ENCODE results near the gene GCNT3. TPM values are rescaled to one million over a fixed set of nuclear protein-coding genes. Genes with fewer than 3 reads are reported as not detected.
A peak's percentile ranks its signal among the peaks of the same experiment; 100 is the strongest.
"Not testable (repeated sequence)": the region's sequence is repeated elsewhere in the genome, so short reads cannot be mapped to it uniquely, and the experiment has no call there.

Gene GCNT3
- total and polyA plus RNA-seq, 5 experiments from 2014 or later = not detected

DNA sequence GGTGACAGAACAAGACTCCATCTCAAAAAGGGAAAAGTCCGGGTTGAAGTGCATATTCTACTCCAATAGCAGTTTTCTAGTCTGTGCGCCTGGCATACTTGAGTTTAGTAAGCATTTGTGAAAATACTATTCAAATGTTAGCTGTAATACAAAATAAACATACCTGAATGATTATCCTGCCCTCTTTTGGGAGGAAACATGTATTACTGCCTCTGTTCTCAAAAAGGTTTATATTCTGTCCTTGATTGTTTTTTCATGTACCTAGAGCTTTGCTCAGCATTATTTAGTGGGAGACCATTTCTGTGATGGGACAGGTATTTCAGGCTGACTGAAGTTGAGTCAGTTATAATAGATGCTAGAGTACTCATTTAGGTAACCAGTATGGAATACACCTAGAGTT is 25.9 kb downstream of the GCNT3 start:
- POLR2A ChIA-PET, H3K4me1 Mint-ChIP-seq: not testable (repeated sequence)

DNA sequence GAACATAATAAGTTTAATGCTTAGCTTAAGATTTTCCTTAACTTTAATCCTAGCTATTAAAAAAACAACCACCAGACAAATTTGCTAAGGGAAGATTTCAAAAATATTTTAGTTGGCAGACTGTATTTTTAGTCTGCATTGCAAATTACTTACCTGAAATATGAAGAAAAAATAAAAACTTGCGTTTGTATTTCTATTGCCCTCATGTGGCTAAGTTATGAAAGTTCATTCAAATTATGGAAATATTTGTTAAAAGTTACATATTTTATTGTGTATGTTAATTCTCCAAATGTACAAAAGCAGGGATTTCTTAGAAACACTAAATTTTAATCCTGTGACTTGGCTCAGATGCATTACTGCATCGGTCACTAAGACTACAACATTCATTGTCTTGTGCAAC is 30.8 kb downstream of the GCNT3 start:
- Mint-ChIP-seq H3K27ac (peak overlapping the region in 2 of 10 donors; percentile 5 to 6), H3K4me1 (peaks cover 0 to 13% (median 6%) of the 10 kb centered on the region in 4 donors), H3K27me3 (no peaks in the 10 kb centered on the region), H3K4me3 (no peak overlapping the region), H3K36me3 (peaks cover 0 to 67% (median 5%) of the 10 kb centered on the region in 3 donors), H3K9me3 (no peaks in the 10 kb centered on the region)
- DNase-seq (no peak), ATAC-seq (no peak)
- POLR2A ChIA-PET = interaction anchor here (0.7 kb wide), 1 partner anchor 61 kb away, joined by 5 read pairs; no protein-coding TSS in a partner anchor

More for the DNA sequence above, 25.9 kb downstream of the GCNT3 start:
- not testable (repeated sequence) for DNase-seq, H3K9me3 Mint-ChIP-seq, ATAC-seq, H3K4me3 Mint-ChIP-seq, H3K27me3 Mint-ChIP-seq
- H3K36me3 Mint-ChIP-seq = peaks cover 2 to 55% (median 5%) of the 10 kb centered on the region in 3 donors
- peak overlapping the region in 2 of 10 donors; percentile 1 to 41 for H3K27ac Mint-ChIP-seq

DNA sequence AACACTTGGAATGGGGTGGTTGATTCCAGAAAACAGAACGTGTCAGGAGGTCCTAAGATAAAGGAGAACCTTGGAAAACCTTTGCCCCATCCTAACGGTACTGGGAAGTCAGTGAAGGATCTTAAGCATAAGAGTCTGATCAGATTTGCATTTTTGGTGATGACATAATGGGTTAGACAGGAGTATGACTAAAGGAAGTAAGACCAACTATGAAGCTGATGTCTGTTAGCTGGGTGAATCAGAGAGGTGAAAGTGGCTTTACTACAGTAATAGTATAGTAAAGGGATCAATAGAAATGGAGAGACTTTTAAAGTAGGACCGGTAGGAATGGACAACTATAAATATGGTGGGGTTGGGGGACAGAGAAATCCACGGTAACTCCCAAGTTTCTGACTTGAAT is 33.2 kb downstream of the GCNT3 start:
- peaks cover 0 to 62% (median 3%) of the 10 kb centered on the region in 3 donors for H3K36me3 Mint-ChIP-seq
- ATAC-seq (no peak), DNase-seq (no peak)
- no peak overlapping the region for H3K4me3 Mint-ChIP-seq
- POLR2A ChIA-PET = no interaction called here
- H3K9me3 Mint-ChIP-seq = no peaks in the 10 kb centered on the region
- peaks cover 0 to 13% (median 8%) of the 10 kb centered on the region in 4 donors for H3K4me1 Mint-ChIP-seq
- H3K27ac Mint-ChIP-seq = peak overlapping the region in 2 of 10 donors; percentile 1 to 56
- no peaks in the 10 kb centered on the region for H3K27me3 Mint-ChIP-seq

DNA sequence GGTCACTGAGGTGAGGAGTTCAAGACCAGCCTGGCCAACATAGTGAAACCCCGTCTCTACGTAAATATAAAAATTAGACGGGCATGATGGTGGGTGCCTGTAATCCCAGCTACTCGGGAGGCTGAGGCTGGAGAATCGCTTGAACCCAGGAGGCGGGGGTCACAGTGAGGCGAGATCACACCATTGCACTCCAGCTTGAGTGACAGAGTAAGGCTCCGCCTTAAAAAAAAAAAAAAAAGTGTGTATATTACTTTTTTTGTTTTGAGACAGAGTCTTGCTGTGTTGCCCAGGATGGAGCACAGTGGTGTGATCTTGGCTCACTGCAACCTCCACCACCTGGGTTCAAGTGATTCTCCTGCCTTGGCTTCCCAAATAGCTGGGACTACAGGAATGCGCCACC is 34.2 kb downstream of the GCNT3 start:
- H3K4me3 Mint-ChIP-seq, H3K27me3 Mint-ChIP-seq, DNase-seq, POLR2A ChIA-PET, ATAC-seq, H3K9me3 Mint-ChIP-seq, H3K27ac Mint-ChIP-seq: not testable (repeated sequence)
- peaks cover 0 to 13% (median 9%) of the 10 kb centered on the region in 4 donors for H3K4me1 Mint-ChIP-seq
- H3K36me3 Mint-ChIP-seq = peaks cover 0 to 62% (median 4%) of the 10 kb centered on the region in 3 donors

DNA sequence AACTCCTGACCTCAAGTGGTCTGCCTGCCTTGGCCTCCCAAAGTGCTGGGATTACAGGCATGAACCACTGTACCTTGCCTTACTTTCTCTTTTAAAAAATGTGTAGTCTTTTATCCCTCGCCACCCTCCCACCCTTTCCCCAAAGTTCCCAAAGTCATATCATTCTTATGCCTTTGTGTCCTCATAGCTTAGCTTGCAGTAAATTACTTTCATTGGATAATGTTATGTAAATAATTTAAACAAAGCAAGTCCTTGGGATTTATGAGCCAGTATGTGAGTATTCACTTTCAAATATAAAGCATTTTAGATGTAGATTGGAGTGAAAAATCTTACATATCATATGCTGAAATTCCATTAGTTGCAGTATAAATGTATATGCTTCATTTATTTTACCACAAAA is 34.7 kb downstream of the GCNT3 start:
- DNase-seq = no peak
- POLR2A ChIA-PET = no interaction called here
- Mint-ChIP-seq H3K9me3 (no peaks in the 10 kb centered on the region), H3K4me1 (peaks cover 0 to 14% (median 9%) of the 10 kb centered on the region in 4 donors), H3K27ac (peak overlapping the region in 1 of 10 donors; percentile 18), H3K36me3 (peaks cover 0 to 61% (median 4%) of the 10 kb centered on the region in 3 donors), H3K4me3 (no peak overlapping the region), H3K27me3 (no peaks in the 10 kb centered on the region)
- ATAC-seq = no peak

DNA sequence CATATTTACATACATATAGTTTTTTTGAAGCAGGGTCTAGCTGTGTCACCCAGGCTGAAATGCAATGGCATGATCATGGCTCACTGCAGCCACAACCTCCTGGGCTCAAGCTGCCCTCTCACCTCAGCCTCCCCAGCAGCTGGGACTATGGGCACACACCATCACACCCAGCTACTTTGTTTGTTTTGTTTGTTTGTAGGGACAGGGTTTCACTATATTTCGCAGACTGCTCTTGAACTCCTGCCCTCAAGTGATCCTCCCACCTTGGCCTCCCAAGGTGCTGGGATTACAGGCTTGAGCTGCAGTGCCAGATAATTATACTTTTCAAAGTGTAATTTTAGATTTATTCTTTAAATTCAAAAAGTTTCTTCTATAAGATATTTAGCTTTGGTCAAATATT is 35.5 kb downstream of the GCNT3 start:
- ATAC-seq (no peak), DNase-seq (no peak)
- Mint-ChIP-seq H3K27ac (peak overlapping the region in 2 of 10 donors; percentile 62 to 68), H3K27me3 (no peaks in the 10 kb centered on the region), H3K4me3 (no peak overlapping the region), H3K9me3 (no peaks in the 10 kb centered on the region), H3K4me1 (peaks cover 0 to 14% (median 9%) of the 10 kb centered on the region in 4 donors), H3K36me3 (peaks cover 0 to 61% (median 8%) of the 10 kb centered on the region in 3 donors)
- POLR2A ChIA-PET = no interaction called here

DNA sequence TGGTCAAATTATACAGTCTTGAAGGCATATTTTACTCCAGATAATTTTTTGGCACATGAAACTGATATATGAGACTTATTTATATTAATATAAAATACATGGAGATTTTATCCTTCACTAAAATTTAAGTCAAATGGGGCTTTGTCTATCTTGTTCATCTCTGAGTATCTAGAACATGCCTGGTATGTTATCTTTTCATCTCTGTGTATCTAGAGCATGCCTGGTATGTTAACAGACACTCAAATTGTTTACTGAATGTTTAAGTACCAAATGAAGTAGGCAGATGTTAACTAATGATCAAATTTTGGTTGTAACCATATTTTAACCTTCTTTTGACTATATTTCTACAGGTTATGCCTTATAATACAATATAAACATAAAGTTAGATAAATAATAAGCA is 38.0 kb downstream of the GCNT3 start:
- H3K9me3 Mint-ChIP-seq = no peaks in the 10 kb centered on the region
- DNase-seq = no peak
- H3K36me3 Mint-ChIP-seq = peaks cover 8 to 51% (median 18%) of the 10 kb centered on the region in 3 donors
- H3K27me3 Mint-ChIP-seq = no peaks in the 10 kb centered on the region
- peak overlapping the region in 2 of 10 donors; percentile 3 to 9 for H3K27ac Mint-ChIP-seq
- H3K4me3 Mint-ChIP-seq = no peak overlapping the region
- H3K4me1 Mint-ChIP-seq = peaks cover 3 to 17% (median 12%) of the 10 kb centered on the region in 4 donors
- ATAC-seq = no peak
- POLR2A ChIA-PET = no interaction called here

DNA sequence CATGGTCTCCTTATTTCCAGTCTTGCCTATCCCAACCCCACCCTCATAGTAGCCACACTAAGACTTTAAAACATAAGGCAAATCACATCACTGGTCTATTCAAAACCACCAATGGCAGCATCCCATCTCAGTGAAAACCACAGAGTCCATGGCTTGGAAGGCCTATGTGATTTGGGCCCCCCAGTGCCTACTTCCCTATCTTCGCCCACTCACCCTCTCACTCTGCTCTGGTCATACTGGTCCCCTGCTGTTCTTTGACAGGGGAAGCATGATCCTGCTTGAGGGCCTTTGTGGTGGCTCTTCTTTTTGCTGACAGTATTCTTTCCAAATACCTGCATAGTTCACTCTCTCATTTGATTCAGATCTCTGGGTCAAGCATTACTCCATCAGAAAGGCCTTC is 42.5 kb downstream of the GCNT3 start:
- H3K27me3 Mint-ChIP-seq = no peaks in the 10 kb centered on the region
- H3K4me3 Mint-ChIP-seq = no peak overlapping the region
- no peak overlapping the region for H3K27ac Mint-ChIP-seq
- DNase-seq (no peak), ATAC-seq (no peak)
- H3K36me3 Mint-ChIP-seq = peaks cover 8 to 26% (median 18%) of the 10 kb centered on the region in 3 donors
- H3K9me3 Mint-ChIP-seq = no peaks in the 10 kb centered on the region
- H3K4me1 Mint-ChIP-seq = peaks cover 8 to 17% (median 13%) of the 10 kb centered on the region in 4 donors
- POLR2A ChIA-PET = no interaction called here

DNA sequence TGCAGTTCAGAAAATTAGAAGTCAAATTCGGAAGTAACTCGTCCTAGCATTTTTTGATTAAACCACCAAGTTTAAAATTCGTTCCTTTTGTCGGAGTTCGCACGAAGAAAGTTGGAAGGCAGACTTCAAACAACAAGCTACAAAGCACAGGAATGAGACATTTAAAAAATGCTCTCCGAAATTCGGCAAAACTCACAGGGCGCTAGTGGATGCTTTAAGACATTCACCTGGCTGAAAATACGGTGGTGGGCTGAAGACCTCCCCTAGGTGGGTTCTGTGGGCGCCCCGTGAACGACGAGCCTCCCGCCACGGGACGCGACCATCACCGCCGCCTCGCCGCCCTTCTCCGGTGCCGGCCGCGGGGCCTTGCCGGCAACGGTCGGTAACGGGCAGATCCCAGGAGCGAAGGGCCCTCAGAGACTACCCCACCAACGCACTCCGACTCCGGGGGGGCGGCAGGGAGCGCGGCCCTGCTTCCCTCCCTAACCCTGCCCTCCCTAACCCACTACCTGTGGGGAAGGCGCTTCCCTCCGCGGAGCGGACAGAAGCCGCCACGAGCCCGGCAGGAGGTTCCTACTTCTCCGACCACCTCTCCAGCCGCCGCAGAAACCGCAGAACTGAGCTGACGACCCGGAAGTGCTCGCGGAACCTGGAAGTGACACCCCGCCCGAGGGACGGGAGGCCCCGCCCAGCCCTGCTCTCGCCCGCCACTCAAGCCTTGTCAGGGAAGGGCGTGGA is 45.5 kb downstream of the GCNT3 start, which contains the start of gene GTF2A2:
GTF2A2 (minus strand) TSS at position 619 of the 738 bp plus-strand sequence. CDS start 5,238 bp downstream, outside the sequence.
- peak; percentile 97 to 98 for ATAC-seq
- H3K27ac Mint-ChIP-seq = peak within 1 kb of the TSS in 2 of 10 donors; percentile 78 to 92
- no peaks in the 10 kb centered on the region for H3K27me3 Mint-ChIP-seq
- H3K36me3 Mint-ChIP-seq = peaks cover 8 to 21% (median 10%) of the 10 kb centered on the region in 3 donors
- DNase-seq = peak; percentile 87 to 95 (median 90)
- peak within 1 kb of the TSS in 4 of 10 donors; percentile 22 to 63 (median 34) for H3K4me3 Mint-ChIP-seq
- H3K9me3 Mint-ChIP-seq = no peaks in the 10 kb centered on the region
- POLR2A ChIA-PET = interaction anchor here (0.6 to 2.5 kb wide), 7 partner anchors 13 to 888 kb away, joined by 3 to 26 read pairs (median 3); partner anchors contain the start of gene BNIP2
- H3K4me1 Mint-ChIP-seq = peaks cover 8 to 14% (median 11%) of the 10 kb centered on the region in 4 donors

DNA sequence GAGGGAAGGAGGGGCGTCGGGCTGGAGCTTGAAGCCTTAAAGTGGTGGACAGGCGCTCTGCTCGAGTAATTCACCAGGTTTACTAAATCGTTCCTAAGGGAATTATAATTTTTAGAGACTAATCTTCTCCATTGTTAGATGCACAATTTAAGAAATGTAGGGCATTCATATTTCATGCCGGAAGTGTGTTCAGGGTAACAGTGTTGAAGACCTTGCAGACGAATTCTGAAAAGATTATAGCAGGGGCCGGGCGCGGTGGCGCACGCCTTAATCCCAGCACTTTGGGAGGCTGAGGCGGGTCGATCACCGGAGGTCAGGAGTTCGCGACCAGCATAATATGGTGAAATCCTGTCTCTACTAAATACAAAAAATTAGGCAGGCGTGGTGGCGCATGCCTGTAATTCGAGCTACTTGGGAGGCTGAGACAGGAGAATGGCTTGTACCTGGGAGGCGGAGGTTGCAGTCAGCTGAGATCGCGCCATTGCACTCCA is 46.1 kb downstream of the GCNT3 start:
- Mint-ChIP-seq H3K4me3 (no peak overlapping the region), H3K27me3 (no peaks in the 10 kb centered on the region), H3K27ac (peak overlapping the region in 1 of 10 donors; percentile 92), H3K9me3 (no peaks in the 10 kb centered on the region), H3K4me1 (peaks cover 5 to 14% (median 8%) of the 10 kb centered on the region in 4 donors), H3K36me3 (peaks cover 3 to 24% (median 5%) of the 10 kb centered on the region in 3 donors)
- ATAC-seq = peak; percentile 21 to 27
- POLR2A ChIA-PET = interaction anchor here (0.6 to 2.5 kb wide), 7 partner anchors 13 to 889 kb away, joined by 3 to 26 read pairs (median 3); partner anchors contain the start of gene BNIP2
- no peak for DNase-seq

DNA sequence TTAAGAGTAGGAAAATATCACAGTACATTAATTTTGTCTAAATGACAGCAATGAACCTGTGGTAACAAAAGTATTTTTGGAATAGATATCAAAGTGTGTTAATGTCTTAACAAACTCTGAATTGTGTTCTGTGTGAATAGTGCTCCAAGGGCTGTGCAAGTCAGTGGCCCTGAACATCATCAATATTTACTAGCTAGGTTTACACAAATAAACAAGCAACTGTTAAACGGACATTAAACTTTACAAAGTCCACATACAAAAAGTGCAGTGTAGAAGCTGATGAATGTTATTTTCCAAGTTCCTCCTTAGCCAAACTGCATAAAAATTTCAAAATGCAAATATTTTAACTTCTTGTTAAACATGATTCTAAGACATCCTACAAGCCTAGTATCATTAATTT is 47.8 kb downstream of the GCNT3 start:
- Mint-ChIP-seq H3K4me3 (peak overlapping the region in 3 of 10 donors; percentile 15 to 48 (median 18)), H3K4me1 (peaks cover 0 to 11% (median 6%) of the 10 kb centered on the region in 4 donors), H3K9me3 (no peaks in the 10 kb centered on the region), H3K36me3 (peaks cover 0 to 38% (median 3%) of the 10 kb centered on the region in 3 donors), H3K27ac (peak overlapping the region in 3 of 10 donors; percentile 1 to 75 (median 14)), H3K27me3 (no peaks in the 10 kb centered on the region)
- ATAC-seq (no peak), DNase-seq (no peak)
- POLR2A ChIA-PET = interaction anchor here (1.5 kb wide), 1 partner anchor 29 kb away, joined by 4 read pairs; the partner anchor contains the start of gene BNIP2

DNA sequence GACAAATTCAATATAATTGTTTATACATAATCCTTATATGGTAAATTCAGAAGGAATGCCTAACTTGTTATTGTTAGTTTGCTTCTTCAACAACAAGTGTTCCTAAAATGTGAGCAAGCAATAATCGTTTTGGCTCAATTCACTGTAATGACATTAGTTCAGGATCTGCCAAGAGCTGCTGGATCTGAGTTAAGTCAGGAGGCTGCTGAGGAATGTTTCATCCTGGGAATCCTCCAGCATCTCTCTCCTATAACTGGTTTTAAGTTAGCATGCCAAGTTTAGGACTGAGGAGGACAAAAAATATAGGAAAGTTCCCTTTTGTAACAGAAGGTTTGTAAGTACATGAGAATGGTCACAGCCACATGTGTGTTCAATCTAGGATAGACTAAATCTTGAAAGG is 50.7 kb downstream of the GCNT3 start:
- H3K9me3 Mint-ChIP-seq = no peaks in the 10 kb centered on the region
- DNase-seq (no peak), ATAC-seq (no peak)
- no peaks in the 10 kb centered on the region for H3K27me3 Mint-ChIP-seq
- peaks cover 0 to 57% (median 6%) of the 10 kb centered on the region in 3 donors for H3K36me3 Mint-ChIP-seq
- POLR2A ChIA-PET = no interaction called here
- H3K27ac Mint-ChIP-seq = peak overlapping the region in 1 of 10 donors; percentile 9
- H3K4me1 Mint-ChIP-seq = peaks cover 0 to 11% (median 7%) of the 10 kb centered on the region in 4 donors
- H3K4me3 Mint-ChIP-seq = no peak overlapping the region

DNA sequence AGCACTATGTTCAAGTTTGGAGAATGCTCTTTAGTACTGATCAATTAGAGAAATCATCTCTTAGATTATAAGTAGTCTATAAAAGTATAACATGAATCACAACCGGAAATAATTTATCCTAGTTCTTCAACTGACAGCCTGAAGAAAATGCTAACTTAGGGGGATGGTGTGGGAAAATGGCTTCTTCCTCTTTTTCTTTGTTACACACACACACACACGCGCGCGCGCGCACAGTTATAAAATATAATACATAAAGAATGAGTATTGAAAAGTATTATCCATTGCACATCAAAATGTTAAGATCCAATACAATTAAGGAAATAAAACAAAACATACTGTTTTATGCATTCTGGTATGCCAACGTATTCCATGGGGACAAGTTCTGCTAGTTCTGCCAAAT is 57.0 kb downstream of the GCNT3 start:
- no peak for ATAC-seq
- no peak overlapping the region for H3K4me3 Mint-ChIP-seq
- POLR2A ChIA-PET = no interaction called here
- H3K27me3 Mint-ChIP-seq = no peaks in the 10 kb centered on the region
- no peak for DNase-seq
- H3K36me3 Mint-ChIP-seq = peaks cover 0 to 77% (median 17%) of the 10 kb centered on the region in 3 donors
- peaks cover 0 to 4% (median 0%) of the 10 kb centered on the region in 4 donors for H3K4me1 Mint-ChIP-seq
- no peaks in the 10 kb centered on the region for H3K9me3 Mint-ChIP-seq
- H3K27ac Mint-ChIP-seq = no peak overlapping the region
